ENCODE data around the gene CKLF. TPM values are rescaled to one million over a fixed set of nuclear protein-coding genes. Genes with fewer than 3 reads are reported as not detected.
A peak's percentile ranks its signal among the peaks of the same experiment; 100 is the strongest.

Gene CKLF
- polyA plus RNA-seq, 3 donors, result 34.5 to 46.5 (median 46.4) TPM

DNA sequence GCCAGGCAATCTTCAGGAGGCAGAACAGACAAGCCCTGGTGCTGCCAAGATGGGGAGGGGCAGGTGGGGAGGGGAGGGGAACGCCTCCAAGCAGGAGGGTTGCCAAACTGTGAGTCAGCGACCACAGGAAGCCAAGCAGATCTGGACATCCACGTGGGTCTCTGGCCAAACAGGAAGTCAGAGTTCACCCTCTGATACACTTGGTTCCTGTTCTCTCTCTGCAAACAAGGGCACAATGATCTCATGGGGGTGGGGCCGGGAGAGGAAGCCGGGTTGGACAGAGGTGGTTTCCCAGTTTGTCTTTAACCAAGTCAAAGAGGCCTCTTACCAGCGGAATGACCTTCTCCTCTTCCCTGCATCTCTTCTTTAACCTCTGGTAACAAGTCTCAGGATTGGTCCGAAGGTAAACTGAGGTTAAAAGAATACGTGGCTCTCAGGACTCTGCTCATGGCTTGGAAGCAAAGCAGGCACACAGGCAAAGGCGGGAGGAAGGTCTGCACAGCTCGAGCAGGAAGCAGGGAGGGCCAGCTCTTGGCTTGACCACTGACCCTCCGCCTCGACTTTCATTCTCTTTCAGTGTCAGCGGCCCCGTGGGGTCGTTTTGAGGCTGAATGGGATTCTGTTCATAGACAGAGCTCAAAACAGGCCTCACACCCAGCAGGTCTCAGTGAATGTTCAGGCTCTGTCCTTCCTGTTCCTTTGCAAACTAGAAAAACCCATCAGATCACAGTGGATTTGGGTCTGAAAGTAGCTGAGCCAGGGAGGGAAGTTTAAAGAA lies 35.4 kb upstream of the CKLF start:
- peak; percentile 41 to 61 (median 61) for DNase-seq (ENCODE audit: low read depth in 3 of 3, low spot score in 2 of 3)

DNA sequence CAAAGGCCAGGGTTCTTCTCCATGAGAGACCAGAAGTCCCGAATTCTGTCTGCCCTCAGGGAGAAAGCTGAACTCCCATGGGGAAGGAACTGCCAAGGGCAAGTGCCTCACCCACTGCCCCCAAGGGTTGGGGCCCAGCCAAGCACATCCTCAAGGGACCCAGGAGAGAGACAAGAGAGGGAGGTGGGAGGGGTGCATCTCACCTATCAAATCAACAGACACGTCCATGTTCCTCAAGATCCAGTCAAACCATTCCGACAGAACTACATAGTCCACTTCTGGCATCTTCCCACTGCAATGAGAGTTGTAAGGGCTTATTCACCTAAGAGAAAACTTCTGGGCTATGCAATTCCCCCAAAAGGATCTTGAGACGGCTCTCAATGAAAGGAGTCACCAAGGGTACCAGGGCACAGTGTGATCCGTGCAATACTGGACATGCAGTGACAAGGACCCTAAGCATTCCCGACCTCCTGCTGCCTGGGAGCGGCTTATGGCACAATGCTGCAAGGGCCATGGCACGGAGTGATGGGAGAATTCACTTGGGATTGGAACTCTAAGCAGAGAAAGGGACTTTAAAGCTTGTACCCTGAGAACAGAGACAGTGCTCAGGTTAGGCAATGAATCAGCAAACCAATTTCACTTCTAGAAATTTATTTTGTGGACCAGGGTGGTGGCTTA lies 34.7 kb upstream of the CKLF start:
- no peak for DNase-seq (ENCODE audit: low read depth in 3 of 3, low spot score in 2 of 3)

DNA sequence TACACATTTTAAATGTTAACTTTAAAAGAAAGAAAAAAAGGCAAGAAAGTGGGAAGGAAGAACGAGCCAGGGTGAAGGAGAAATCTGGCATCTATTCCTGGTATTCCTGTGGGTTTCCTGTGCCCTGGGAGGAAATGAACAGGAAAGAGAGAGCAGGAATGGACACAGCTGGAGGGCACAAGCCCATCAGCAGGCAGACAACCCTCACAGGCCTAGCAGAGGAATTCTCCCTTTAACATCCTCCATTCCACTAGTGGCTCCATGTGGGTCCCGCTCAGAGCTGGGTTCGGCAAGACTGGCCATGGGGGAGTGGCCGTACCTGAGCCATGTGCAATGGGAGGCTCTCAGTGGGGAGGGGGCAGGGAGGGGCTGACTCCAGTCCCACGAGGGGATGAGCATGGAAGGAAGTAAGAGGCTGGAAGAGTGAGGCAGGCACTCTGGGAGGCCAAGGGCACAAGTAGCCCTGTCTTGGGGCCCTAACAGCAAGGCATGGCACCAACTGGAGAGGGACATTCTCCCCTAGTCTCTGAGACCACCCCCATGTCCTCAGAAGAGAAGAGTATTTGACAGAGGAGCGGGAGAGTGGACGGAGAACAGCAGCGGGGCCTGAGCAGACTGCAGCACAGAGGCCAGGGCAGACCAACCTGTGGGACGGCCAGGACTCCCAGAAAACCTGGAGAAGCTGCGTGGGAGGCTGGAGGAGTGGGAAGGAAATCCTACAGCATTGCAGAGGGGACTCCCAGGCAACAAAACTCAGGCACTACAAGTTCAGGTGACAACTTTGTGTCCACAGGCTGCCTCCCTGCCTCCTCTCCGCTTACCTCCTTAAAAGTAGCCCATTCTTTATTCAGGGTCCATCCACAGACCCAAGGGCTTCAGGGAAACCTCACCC lies 32.6 kb upstream of the CKLF start:
- no peak for DNase-seq (ENCODE audit: low read depth in 3 of 3, low spot score in 2 of 3)

DNA sequence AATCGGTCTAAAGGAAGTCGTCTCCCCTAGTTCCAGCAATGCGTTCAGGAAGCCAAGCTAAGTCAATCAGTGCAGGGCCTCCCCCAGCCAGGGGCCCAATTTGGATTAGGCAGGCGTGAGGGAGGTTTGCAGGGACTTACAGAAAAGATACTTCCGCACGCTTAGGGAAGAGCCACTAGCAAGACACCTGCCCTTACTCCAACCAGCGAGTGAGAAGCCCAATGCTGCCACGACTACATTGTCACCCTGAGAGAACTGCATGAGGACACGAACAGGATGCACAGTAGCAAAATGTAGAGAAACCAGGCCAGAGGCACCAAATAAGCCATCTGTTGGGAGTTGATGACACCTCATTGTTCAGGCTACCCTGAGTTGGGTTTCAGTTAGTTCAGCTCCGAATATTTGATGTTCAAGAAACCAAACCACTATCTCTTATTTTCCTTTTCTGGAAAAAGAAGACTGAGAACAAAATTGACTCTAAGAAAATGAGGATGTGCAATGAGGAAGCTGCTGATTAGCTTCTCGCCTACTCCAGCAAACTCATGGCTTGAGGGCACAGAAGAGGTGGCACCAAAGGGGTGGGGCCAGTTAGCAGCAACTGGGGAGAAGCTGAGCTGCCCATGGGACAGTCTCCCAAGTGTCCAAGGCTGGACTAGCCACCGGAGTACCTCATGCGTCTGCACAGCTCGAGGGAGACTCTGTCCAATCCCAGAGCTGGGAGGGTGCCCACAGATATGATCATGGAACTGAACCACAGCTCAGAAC lies 31.8 kb upstream of the CKLF start:
- no peak for DNase-seq (ENCODE audit: low read depth in 3 of 3, low spot score in 2 of 3)

- DNase-seq (ENCODE audit: low read depth in 3 of 3, low spot score in 2 of 3), result no peak
Measured at GRCh38 chr16:66521252-66521713, 31.1 kb upstream of the CKLF start.

DNA sequence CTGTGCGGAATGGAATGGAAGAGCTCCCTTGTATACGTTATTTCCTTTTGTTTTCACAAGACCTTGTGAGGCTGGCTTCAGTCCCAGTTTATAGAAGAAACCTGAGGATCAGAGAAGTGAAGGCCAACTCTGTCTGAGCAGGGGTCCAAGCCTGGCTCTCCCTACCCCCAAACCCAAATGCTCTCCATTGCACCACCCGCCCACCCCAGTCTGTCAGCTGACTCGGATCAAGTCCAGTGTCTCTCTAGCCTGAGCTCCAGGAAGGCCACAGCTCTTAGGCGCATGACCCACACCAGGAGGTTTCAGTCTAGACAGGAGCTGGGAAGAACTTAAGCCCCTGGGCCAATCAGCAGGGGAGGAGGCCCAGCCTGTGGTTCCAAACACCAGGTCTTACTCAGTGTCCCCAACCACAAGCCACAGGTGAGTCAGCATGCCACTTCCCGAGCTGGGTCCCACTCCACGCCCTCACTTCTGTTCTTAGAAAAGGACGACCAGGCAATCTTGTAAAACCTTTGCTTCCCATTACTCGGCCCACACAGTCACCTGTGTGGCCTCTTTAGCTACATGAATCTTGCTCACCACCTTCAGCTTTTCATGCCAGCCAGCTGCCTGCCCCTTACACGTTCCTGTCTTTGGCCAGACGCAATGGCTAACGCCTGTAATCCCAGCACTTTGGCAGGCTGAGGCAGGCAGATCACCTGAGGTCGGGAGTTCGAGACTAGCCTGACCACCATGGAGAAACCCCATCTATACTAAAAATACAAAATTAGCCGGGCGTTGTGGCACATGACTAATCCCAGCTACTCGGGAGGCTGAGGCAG lies 30.2 kb upstream of the CKLF start:
- no peak for DNase-seq (ENCODE audit: low read depth in 3 of 3, low spot score in 2 of 3)

- DNase-seq (ENCODE audit: low read depth in 3 of 3, low spot score in 2 of 3), result no peak
Measured at GRCh38 chr16:66522816-66523590, 29.4 kb upstream of the CKLF start.

- no peak for DNase-seq (ENCODE audit: low read depth in 3 of 3, low spot score in 2 of 3)
Measured at GRCh38 chr16:66523861-66524354, 28.5 kb upstream of the CKLF start.

- DNase-seq (ENCODE audit: low read depth in 3 of 3, low spot score in 2 of 3), result no peak
Measured at GRCh38 chr16:66524601-66525164, 27.7 kb upstream of the CKLF start.

DNA sequence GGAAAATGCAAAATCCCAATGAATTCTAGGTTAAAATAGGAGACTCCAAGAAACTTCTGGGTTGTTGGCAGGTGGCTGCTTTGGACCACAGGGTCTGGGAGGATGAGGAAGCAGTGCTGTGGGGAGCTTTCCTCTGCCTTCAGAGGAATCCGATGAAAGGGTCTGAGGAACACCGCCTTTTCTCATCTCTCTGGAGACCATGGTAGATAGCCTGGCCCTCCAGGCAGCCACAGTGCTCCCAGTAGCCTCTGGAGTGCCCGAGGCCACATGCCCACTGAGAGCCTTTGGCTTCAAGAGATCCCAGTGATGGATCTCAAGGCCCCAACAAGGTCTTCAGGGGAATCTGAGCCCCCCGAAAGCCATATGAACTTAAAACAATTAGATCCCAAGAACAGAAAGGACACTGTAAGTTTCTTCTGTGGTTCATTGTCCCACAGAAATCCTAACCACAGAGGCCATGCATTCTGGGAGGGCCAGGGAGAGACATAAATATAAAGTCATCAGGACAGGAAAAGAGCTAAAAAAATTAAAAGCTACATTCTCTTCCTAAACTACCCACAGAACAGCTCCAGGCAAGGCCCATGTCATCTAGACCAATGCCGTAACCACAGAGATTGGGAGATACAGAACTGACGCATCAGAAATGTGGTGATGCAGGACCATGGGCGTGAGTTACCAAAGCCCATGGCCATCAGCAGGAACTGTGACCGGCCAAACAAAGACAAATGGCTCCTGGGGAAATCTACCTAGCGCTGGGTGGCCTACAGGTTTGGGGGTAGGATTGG lies 26.8 kb upstream of the CKLF start:
- DNase-seq (ENCODE audit: low read depth in 3 of 3, low spot score in 2 of 3), result no peak

DNA sequence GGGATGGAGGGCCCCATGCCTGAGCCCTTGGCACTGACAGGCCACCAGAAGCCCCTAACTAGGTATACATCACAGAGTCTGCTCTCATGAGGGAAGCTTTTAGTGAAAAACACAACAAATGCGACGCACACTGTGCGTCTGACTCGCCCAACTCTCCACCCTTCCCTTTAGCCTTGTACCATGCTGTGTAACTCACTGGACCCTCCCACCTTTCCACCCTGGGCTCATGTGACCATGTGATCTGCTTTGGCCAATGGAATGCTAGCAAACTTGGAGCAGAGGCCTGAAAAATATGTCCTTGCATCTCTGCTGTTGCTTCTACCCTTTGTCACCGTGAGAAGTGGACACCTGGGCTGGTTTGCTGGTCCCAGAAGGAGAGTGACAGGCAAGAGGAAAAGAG lies 24.1 kb upstream of the CKLF start:
- DNase-seq (ENCODE audit: low read depth in 3 of 3, low spot score in 2 of 3), result no peak

DNA sequence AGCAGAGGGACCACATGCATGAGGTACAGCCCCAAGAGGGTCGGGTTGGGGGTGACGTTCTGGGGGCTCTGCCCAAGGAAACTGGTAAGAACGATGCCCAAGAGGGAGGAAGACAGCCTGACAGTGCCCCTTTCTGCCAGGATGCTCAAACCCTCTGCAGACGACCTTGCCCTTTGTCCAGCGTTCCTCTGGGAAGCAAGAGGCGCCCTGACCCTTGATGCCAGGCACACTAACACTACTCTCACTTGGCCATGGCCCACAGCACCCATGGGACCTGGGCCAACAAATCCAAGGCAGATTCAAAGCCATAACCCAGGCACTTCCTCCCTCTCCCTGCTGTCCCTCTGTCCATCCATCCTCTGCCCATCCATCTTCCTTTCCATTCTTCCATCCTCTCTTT lies 22.9 kb upstream of the CKLF start:
- no peak for DNase-seq (ENCODE audit: low read depth in 3 of 3, low spot score in 2 of 3)

DNA sequence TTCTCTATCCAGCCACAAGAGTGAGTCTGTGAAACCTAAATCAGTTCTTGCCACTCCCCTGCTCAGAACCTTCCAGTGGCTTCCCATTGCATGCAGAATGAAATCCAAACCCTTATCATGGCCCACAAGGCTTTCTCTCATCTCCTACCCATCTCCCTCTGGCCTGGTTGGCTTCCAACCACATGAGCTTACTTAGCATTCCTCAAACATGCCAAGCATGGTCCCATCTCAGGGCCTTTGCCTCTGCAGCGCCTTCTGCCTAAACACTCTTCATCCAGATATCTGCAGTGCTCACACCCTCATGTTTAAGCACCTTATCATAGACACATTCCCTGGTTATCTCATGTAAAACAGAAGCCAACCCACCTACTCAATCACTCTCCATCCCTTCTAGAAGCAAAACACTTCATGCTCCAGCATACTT lies 18.0 kb upstream of the CKLF start:
- no peak for DNase-seq (ENCODE audit: low read depth in 3 of 3, low spot score in 2 of 3)

DNA sequence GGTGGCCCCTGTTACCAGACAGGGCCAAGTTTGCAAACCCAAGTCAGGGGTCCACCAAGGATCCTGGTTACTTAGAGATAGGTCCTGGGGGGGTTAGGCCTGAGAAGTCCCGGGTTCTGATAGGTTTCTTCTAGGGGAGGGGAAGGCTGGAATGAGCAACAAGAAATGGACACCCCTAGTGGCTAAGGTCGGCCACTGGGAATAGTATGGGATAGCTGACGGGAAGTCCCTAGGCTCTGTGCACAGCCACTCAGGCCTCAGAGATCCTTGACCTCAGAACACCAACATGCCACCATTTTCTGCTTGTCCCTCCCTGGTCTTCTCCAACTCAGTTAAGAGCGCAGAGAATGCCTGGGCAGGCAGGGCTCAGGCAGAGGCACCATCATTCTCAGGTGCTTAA lies 15.9 kb upstream of the CKLF start:
- DNase-seq (ENCODE audit: low read depth in 3 of 3, low spot score in 2 of 3), result no peak

GRCh38 chr16:66537236-66537635 lies 15.1 kb upstream of the CKLF start:
- no peak for DNase-seq (ENCODE audit: low read depth in 3 of 3, low spot score in 2 of 3)

GRCh38 chr16:66538910-66539309 lies 13.5 kb upstream of the CKLF start:
- no peak for DNase-seq (ENCODE audit: low read depth in 3 of 3, low spot score in 2 of 3)

- DNase-seq (ENCODE audit: low read depth in 3 of 3, low spot score in 2 of 3), result no peak
Measured at GRCh38 chr16:66539623-66540469, 12.5 kb upstream of the CKLF start.
